ENCODE measurements around the gene RNF26.

Gene RNF26

DNA sequence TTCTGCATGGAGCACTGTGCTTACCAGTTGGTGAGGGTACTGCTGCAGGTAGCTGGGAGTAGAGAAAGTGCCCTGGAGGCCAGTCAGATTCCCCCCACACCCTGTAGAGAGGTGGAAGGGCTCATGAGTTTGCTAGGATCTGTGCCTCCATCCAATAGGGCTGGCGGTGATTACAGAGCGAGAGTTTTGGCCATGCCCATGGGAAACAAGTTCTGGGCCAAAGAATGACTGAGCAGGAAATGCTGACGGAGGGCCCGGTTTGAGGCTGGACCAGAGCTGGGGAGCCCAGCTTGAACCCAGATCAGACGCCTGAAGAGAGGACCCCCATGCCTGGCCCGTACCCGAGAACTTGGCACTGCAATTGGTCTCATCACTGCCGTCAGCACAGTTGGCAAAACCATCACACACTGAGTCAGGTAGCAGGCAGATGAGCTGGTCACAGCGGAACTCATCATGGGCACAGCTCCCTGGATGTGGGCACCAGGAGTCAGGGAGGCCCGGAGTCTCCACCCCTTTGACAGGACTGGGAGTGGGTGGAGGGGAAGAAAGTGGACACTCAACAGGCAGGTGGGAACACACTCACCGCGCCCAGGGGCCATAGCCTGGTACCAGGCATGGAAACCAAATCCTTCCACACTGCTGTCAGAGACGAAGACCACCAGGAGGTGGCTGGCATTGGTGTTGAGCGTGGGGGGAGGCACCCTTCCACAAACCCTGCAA is 10.1 kb downstream of the RNF26 start:
- Histone ChIP-seq H3K36me3 (no peaks in the 10 kb centered on the region), H3K9me3 (no peaks in the 10 kb centered on the region), H3K4me3 (ENCODE audit: low read depth, low read length) (no peak overlapping the region), H3K27me3 (peaks cover 17% of the 10 kb centered on the region), H3K4me1 (no peaks in the 10 kb centered on the region; the same call in 1 of the 2 replicates)
- no peak for DNase-seq
- no peak for TF ChIP-seq CTCF (IDR thresholded peaks at IDR 0.05; ENCODE audit: low read depth, low read length)

DNA sequence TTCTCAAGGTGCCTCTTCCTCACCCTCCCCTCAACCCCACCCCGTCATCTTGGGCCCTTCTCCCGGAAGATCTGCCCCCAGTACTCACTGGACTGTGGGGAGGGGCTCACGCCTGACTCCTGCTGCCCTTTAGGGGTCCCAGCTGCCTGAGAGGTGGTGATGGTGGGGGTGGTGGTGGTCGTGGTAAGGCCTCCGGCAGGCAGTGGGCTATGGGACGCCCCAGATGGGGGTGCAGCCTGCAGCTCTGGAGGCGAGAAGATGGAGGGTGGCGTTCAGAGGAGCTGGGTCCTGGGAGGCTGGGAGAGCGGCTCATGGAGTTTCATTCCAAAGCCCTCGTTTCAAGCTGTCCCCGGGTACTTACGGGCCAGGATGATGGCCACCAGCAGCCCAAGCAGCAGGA is 11.4 kb downstream of the RNF26 start:
- H3K4me1 ChIP-seq: no peaks in the 10 kb centered on the region
- DNase-seq: no peak
- H3K4me3 ChIP-seq (ENCODE audit: low read depth, low read length): no peak overlapping the region
- H3K27me3 ChIP-seq: peaks cover 6% of the 10 kb centered on the region
- H3K36me3 ChIP-seq: no peaks in the 10 kb centered on the region
- H3K9me3 ChIP-seq: no peaks in the 10 kb centered on the region
- no peak for TF ChIP-seq CTCF (IDR thresholded peaks at IDR 0.05; ENCODE audit: low read depth, low read length)

DNA sequence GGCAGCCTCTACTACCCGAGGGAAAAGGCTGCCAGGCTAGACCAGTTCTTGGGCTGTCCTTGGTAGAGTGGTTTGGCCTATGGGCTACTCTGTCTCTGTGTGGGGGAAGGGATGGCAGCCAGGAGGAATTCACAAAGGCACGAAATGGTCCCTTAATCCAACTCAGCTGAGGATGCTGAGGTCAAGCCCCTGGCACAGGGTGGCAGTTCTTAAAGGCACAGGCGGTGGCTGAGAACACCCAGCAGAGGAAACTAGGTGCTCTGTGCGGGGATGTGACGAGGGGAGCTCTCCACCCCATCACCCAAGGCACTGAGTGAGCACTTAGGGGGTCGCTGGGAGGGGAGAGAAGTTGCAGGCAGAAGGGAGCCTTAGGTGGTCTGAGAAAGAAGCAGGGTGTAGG is 12.3 kb downstream of the RNF26 start, which contains the start of gene MFRP:
Gene MFRP (minus strand): TSS at position 101 of the 400 bp plus-strand sequence. CDS start 192 bp downstream, outside the sequence.
- no peak for TF ChIP-seq CTCF (IDR thresholded peaks at IDR 0.05; ENCODE audit: low read depth, low read length)
- Histone ChIP-seq H3K4me3 (ENCODE audit: low read depth, low read length) (no peak within 1 kb of the TSS), H3K9me3 (no peaks in the 10 kb centered on the region), H3K27me3 (no peaks in the 10 kb centered on the region), H3K4me1 (no peaks in the 10 kb centered on the region), H3K36me3 (no peaks in the 10 kb centered on the region)
- DNase-seq: no peak

DNA sequence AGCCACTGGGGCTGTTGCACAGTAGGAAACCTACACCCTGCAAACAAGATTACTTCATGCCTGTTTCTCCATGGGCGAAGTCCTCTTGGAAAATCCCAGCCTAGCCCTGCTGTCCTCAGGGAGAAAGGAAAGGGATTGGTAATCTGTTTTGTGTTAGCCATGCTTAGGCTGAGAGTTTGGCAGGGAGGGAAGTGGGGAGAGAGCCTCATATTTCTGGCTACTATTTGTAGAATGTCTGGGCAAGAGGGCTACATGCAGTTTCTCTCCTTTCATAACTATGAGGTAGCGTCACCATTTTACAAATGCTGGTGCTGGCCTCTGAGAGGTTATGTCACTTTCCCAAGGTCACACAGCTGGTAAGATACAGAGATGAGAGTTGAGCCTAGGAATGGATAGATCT is 12.9 kb downstream of the RNF26 start:
- TF ChIP-seq CTCF (IDR thresholded peaks at IDR 0.05; ENCODE audit: low read depth, low read length): no peak
- no peaks in the 10 kb centered on the region for H3K9me3 ChIP-seq
- no peak overlapping the region for H3K4me3 ChIP-seq (ENCODE audit: low read depth, low read length)
- H3K36me3 ChIP-seq: no peaks in the 10 kb centered on the region
- DNase-seq: no peak
- H3K4me1 ChIP-seq: no peaks in the 10 kb centered on the region
- no peaks in the 10 kb centered on the region for H3K27me3 ChIP-seq

DNA sequence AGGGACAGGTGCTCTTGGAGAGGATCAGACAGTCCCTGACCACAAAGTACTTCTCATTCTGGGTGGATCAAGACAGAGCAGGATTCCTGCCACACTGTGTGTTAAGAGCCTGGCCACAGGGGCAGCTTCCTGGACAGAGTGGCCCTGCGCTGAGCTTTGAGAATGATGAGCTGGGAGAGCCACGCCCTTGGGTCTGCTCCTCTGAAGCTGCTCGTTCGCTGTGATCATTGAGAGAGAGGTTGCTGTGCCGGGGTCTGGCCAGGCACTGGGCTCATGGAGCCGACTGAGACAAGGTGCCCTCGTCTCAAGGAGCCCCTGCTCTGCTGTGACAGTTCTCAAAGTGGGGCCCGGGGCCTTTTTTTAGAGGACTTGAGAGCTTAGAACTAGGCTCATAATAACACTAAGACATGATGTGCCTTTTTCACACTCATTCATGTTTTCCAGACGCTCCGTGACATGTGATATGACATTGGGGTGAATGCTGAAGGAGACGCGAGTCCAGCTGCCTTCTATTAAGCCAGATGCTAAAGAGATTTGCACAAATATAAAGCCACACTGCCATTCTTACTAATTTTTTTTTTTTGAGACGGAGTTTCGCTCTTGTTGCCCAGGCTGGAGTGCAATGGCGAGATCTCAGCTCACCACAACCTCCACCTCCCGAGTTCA is 13.7 kb downstream of the RNF26 start:
- no peak for TF ChIP-seq CTCF (IDR thresholded peaks at IDR 0.05; ENCODE audit: low read depth, low read length)
- no peaks in the 10 kb centered on the region for H3K9me3 ChIP-seq
- H3K27me3 ChIP-seq: no peaks in the 10 kb centered on the region
- peaks cover 4% of the 10 kb centered on the region for H3K4me1 ChIP-seq
- DNase-seq: no peak
- H3K4me3 ChIP-seq (ENCODE audit: low read depth, low read length): no peak overlapping the region
- H3K36me3 ChIP-seq: no peaks in the 10 kb centered on the region

DNA sequence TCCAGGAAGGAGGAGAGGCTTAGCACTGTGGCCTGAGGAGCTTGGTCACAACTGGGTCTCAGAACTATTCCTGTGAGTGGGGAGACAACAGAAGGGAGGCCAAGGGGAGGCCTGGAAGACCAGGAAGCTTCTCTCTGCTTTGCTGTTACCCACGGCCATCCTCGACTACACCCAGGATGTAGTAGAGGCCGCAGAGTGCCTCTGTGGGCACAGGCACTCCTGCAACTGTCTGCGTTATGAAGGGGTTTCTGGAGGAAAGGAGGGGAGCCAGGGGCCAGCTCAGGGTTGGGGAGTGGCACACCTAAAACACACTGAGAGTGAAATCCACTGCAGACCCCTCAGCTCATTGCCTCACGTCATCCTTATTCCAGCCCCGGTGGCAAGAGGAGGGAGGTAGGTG is 16.0 kb downstream of the RNF26 start:
- Histone ChIP-seq H3K27me3 (no peaks in the 10 kb centered on the region), H3K4me1 (peaks cover 4% of the 10 kb centered on the region), H3K9me3 (no peaks in the 10 kb centered on the region), H3K4me3 (ENCODE audit: low read depth, low read length) (no peak overlapping the region), H3K36me3 (no peaks in the 10 kb centered on the region)
- no peak for TF ChIP-seq CTCF (IDR thresholded peaks at IDR 0.05; ENCODE audit: low read depth, low read length)
- DNase-seq: no peak
